Uterus (tissue), 2 donors: ENCODE data around the gene KAZALD1.

Experiments
- POLR2A ChIP-seq, 2 donors: fragments of 450-650 bp; IDR thresholded peaks; one replicate each; pipeline ENCODE4 v1.6.1; 2016; ENCODE audit warnings: antibody characterized with exemption in 2 of 2, mild to moderate bottlenecking in 1 of 2, moderate library complexity in 1 of 2
- TF ChIP-seq, protein P1 (sequence below), 4 experiments: fragments of 200-600 bp in 2 of 4; fragments of 450-650 bp in 2 of 4; sonication (generic) in 2 of 4; IDR thresholded peaks; one replicate each; pipeline ENCODE4 v1.5.1; 2016 to 2019; ENCODE audit warnings: antibody characterized with exemption in 4 of 4, mild to moderate bottlenecking in 2 of 4, moderate library complexity in 1 of 4

DNA sequence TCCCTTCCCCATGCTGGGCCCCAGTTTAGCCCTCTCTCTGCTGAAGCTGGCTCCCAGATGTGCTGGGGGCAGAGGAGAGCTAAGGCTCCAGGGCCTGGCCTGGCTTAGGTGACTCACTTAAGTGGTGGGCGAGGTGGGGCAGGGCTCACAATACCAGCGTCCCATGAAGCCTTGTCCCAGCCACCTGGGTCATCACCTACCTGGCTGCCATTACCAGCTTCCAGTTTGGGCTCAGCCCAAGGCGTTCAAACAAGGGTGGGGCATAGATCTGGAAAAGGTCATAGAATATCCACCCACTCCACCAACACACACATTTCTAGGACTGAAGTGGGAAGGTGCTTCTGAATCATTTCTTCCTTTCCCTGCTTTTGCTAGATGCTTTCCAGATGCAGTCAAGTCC, 8.3 kb downstream of the KAZALD1 start:
- TF ChIP-seq, protein P1, sequence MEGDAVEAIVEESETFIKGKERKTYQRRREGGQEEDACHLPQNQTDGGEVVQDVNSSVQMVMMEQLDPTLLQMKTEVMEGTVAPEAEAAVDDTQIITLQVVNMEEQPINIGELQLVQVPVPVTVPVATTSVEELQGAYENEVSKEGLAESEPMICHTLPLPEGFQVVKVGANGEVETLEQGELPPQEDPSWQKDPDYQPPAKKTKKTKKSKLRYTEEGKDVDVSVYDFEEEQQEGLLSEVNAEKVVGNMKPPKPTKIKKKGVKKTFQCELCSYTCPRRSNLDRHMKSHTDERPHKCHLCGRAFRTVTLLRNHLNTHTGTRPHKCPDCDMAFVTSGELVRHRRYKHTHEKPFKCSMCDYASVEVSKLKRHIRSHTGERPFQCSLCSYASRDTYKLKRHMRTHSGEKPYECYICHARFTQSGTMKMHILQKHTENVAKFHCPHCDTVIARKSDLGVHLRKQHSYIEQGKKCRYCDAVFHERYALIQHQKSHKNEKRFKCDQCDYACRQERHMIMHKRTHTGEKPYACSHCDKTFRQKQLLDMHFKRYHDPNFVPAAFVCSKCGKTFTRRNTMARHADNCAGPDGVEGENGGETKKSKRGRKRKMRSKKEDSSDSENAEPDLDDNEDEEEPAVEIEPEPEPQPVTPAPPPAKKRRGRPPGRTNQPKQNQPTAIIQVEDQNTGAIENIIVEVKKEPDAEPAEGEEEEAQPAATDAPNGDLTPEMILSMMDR (IDR thresholded peaks at IDR 0.05) = no peak
- no peak for TF ChIP-seq POLR2A (IDR thresholded peaks at IDR 0.05)
